ENCODE data around the gene CDC14B.
"Not testable (repeated sequence)": the region's sequence is repeated elsewhere in the genome, so short reads cannot be mapped to it uniquely, and the experiment has no call there.

Gene CDC14B

DNA sequence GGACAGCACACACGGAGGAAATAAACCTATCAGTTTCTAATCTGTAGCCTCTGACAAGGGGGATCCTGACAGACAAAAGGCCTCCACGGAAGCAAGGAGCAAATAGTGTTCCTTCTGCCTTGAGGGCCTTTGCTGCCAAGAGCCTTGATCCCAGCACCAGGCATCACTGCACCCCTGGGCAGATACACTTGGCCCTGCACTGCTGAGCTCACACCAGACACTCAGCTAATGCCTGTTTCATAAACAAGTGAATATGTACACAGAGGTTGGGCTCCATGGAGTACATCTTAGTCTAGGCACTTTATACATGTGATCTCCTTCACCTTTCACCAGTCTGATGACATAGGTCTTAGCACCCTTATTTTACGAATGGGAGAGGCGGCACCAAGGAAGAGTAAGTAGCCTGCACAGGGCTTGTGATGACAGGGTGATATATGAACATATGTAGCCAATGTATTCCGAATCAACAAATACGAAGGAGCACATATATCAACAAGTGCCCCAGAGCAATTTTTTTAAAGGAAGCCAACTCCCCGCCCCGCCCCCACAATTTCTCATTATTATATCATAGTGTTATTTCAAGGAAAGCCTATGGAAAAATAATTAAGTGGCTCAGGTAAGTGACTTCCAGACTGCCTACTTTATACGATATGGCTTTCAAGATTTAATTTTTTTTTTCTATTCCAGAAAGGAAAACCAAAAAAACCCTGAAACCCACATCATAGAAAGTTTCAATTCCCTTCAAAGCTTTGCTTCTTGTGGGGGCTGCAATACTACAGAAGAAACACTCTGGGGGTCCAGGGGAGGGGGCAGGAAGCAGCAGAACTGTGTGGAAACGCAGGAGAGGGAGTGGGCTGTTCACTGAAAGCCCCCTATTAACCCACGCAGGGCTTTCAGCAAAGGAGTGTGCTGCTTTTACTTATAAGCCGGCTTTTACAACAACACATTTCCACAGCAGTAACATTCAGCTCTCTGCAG, 32.0 kb downstream of the CDC14B start:
- no peak for DNase-seq (ENCODE audit: low spot score)

DNA sequence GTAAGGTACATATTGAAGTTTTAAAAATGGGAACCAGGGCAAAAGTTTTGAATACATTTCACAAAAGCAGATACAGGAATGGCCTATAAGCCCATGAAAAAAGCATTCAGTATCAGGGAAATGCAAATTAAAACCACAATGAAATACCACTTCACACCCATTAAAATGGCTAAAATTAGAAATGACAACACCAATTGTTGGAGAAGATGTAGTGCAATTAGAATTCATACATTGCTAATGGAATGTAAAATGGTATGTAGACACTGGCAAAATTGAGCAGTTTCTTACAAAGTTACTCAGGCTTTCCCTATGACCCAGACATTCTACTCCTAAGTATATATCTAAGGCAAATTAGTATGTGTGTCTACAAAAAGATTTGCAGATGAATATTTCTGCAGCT, 34.2 kb downstream of the CDC14B start:
- no peak for DNase-seq (ENCODE audit: low spot score)

DNA sequence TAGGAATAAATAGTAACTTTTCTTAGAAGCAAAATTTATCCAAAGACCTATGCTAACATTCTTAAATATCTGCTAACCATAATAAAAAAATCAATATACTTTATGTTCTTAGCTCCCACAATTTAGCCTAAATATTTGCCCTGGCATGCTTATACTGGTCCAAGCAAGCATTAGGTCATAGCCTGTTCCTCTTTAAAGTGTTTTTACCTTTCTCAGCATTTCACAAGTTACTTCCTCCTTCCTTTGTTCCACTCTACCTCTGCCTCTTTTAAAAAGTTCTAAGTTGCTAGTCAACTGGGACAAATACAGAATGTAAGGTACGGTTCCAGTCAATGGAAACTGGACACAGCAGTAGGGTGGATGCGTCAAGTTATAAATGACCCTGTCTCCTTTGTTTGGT, 37.4 kb downstream of the CDC14B start:
- not testable (repeated sequence) for DNase-seq (ENCODE audit: low spot score)

DNA sequence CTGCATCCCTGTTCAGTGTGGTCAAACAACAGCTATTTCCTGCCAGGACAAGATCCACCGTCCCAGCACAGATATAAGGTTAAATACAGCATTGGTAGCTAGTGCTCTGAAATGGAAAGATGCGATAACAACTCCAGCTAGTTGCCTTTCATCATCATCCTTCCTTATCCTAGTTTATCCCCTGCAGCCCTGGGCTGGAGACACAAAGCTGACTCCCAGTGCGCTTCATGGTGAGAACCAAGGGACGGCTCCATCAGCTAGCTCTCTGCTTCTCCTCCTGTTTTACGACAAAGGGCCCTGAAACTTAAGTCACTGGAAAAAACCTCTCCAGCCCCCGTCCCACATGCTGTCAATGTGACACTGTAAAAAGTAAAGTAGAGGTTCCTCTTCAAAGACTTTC, 37.9 kb downstream of the CDC14B start:
- no peak for DNase-seq (ENCODE audit: low spot score)

DNA sequence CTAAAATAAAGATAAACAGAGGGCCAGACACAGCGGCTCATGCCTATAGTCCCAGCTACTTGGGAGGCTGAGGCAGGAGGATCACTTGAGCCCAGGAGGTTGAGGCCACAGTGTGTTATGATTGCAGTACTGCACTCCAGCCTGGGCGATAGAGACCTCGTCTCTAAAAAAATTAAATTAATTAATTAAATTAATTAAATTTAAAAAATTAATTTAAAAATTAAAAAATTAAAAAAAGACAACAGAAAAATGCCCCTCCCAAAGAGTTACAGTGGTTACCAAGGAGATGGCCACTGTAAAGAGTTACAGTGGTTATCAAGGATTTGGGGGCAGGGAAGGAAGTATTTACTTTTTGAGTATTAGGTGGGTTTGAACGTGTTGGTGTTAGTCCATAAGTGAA, 38.3 kb downstream of the CDC14B start:
- no peak for DNase-seq (ENCODE audit: low spot score)

DNA sequence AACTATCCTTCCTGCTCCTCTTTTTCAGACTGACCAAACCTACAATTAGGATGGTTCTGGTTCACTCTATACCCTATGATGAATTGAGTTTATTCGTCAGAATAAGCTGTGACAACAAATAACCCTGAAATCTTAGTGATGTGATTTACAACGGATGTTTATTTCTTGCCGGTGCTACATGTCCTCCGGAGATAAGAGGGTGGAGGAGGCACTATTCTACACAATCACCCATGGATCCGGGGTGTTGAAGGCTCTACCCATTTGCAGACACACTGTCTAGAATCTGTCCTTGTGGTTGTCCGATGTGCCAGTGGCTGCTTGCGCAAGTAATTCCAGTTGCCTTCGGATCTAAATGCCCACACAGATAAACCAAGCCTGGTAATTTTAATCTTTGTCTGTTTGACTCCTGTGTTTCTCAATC, 44.7 kb downstream of the CDC14B start:
- no peak for DNase-seq (ENCODE audit: low spot score)

DNA sequence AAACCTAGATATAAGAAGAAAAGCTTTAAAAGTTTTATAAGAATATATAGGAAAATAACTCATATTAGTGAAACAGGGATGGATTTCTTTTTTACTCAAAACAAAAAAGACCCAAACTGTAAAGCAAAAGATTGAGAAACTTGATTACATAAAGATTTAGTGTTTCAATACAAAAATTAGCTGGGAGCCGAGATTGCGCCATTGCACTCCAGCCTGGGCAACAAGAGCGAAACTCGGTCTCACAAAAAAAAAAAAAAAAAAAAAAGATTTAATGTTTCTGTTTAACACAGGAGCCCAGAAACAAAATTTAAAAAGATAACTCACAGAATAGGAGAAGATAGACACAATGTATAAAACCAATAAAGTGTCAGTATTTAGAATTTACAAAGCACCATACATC, 45.2 kb downstream of the CDC14B start:
- DNase-seq (ENCODE audit: low spot score): no peak

DNA sequence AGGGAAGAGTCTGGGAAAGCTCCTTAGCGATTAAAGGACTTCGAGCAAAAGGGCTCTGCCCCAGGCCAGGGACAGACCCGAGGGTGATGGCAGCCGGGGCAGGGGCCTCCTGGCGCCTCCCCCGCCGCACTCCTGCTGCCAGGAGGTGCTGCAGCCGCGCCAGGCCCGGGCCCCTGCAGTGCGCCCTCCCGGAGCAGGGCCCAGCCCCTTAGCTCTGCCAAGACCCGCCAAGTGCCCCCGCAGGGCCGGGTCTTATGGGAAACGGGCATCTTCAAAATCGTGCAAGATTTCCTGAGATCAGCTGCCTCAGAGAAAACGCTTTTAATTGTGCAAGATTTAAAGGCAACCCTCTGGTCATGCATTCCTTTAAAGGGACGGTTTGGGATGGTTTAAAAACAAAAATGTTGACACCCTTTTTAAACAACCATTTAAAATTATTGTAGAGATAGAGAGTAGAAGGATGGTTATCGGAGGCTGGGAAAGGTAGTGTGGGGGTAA, 52.4 kb downstream of the CDC14B start:
- DNase-seq (ENCODE audit: low spot score): no peak

DNA sequence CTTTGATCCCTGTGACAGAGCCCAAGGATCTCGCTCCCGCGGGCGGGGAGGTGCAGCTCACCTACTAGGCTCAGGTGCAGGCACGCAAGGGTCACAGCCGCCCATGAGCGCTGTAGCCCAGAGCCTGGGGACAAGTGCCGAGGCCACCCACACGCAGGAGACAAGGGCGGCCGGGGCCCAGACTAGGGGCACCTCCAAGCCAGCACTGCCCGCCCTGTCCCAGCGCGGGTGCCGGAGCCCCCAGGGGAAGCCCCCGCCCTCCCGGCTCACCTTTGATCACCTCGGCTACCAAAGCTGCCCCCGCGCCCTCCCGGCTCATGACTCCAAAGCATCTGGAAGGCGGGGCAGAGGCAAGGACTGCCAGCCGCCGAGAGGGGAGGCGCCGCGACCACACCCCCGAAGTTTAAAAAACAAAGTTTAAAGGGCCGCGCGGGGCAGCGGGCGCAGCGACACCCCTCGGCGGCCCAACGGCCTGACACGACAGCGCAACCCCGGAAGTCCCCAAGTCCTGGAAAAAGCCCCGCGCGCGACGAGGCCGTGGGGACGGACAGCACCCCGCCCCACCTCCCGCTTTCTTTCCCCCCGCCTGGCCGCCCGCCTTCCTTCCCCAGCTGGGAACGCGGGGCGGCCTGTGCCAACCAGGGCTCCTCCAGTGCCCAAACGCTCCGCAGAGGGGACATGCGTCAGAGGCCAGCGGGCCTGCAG, 53.0 kb downstream of the CDC14B start:
- DNase-seq (ENCODE audit: low spot score): peak; percentile 59

DNA sequence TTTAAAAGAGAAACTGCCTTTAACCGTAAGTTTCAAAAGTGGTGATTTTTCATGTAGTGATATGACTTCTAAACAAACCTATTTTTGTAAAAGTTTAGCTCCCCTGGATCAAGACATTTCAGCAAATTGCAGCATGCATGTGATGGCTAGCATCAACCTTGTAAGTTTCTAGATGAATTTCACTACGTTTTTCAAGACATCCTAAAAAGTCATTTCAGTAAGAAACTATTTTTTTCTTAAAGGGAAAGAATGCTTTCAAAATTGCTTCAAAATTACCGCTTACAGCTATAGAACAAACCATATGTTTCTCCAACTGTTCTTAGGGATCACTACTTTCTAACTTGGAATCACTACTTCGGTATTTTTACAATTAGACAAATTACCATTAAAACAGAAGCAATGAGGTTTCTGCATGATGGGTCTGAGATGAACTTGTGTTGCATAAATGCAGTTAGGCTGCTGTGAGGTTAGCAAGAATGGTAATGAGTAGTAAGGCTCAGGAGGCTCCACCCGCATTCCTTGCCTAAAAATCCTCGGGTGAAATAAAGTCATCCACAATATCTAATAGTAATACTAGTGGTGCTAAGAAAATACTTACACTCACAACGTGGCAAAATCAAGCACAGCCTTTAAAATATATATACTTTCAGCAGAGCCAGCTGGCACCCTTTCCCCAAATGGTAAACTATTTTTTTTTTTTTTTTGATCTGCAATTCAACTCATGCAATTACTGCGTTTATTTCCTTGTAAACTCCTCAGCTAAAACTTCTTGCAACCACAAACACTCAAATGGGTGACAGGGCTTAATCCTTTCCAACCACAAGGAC, 53.8 kb downstream of the CDC14B start:
- DNase-seq (ENCODE audit: low spot score): no peak

DNA sequence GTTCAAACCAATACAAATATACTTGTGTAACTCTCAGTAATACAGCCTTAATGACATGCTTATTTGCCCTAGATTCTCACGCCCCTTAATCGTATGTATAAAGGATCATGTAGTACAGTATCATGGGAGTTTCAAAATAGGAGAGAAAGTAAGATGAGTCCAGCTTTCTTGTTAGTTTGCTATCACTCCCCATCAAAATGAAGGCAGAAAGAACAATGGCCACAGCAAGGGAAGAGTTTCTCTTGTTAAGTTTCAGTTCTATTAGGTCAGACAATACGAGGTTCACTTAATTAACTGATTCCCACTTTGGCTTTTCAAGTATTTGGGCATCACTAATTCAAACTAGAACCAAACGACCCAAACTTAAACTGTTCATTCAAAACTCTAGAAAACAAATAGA, 55.4 kb downstream of the CDC14B start:
- no peak for DNase-seq (ENCODE audit: low spot score)

DNA sequence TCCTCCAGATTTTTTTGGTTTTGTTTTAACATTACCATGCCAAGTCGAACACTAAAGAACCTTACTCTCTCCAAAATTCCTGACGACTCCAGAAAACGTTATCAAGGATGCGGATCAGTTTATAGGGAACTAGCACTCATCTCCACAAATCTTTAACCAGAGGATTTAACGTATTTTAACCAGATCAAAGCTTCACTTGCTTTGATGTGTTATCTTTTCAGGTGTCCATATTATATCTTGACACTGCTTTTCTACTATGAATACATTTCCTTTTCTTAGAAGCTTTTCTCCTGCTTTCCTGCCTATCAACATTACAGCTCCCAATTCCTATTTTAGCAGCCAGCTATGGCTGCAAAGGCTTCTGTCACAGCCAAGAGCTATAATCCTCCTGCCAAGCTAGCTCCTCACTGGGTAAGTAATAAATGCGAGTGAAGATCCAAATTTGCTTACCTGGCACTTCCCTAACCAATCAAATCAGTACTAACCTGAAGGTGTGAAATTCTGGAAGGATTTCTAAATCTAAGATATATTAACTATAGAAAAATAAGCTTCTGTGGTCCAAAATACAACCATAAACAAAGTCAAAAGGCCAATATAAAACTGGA, 60.2 kb downstream of the CDC14B start:
- no peak for DNase-seq (ENCODE audit: low spot score)

DNA sequence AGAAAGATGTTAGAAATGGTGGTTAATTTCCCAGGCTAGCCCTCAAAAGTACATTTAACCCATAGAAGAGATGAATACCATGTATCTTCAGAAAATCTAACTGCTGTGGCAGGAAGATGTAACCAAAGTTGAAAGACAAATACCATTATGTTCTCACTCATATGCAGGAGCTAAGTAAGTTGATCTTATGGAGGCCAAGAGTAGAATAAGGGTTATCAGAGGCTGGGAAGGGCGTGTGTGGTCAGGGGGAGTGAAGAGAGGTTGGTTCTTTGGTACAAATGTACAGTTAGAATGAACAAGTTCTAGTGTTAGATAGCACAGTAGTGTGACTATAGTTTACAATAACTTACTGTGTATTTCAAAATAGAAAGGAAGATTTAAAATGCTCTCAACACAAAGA, 61.7 kb downstream of the CDC14B start:
- DNase-seq (ENCODE audit: low spot score): no peak

DNA sequence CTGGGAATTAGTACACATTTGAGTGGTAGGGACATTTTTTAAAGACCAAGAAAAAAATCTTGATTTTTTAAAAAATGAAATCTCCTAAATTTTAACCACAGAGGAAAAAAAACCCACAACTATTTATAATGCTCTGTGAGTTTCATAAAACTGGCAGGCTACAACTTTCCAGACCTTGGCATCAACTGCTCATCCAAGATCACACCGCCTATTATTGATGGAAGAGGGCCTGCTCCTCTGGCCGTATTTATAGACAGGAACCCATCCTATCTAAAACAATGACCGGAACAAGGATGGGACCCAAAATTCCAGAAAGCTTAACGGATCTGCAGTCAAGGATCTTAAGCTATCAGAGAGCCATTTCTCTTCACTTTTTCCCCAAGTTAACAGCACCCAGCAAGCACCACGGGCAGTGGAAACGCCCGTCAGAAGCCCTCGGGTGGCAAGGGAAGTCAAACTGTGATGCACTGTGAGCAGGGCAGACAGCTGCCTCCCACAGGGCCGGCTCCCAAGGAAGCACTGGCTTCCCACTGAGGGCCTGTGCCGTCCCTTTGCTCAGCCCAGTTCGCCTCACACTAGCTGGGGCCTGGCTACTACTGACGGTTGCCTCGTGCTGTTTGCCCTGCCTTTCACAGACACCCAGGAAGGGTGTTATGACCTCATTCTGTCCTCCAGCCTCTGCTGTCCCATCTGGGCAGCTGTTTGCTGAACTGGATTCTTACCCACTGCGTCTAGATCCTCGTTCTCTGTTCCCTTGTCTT, 62.8 kb downstream of the CDC14B start:
- no peak for DNase-seq (ENCODE audit: low spot score)

DNA sequence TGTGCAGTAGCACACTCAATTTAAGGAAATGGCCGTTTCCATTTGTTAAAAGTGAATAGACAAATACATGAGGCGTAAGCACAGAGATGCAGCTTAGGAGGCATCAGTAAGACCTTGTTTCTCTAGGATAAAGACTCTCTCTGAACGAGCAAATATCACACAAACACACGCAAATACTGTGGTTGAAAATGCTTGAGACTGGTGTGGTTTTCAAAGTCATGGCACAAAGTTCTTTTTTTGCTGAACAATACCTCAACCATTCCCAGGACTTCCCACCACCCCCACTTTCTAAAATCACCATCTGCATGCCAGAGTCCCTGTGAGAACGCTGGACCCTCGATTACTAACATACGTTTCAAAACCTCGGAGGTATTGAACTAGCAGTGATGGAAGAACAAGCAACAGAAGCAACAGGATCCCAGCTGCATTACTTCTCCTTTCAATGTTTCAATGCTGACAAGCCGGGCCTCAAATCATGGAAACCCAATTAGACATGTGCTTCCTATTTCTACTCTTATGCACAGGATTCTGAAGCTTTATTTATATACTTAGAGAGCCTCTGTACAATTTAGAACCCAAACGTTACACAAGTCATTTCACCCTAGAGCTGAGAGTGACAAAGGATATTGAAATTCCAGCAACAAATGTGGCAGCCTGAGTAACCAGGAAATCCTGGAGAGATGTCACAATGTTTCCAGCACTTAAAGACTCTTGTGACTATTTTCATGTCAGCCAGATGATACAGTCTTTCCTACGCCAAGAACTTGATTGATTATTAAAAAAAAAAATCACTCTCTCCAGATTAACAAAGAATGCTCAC, 63.9 kb downstream of the CDC14B start:
- no peak for DNase-seq (ENCODE audit: low spot score)

DNA sequence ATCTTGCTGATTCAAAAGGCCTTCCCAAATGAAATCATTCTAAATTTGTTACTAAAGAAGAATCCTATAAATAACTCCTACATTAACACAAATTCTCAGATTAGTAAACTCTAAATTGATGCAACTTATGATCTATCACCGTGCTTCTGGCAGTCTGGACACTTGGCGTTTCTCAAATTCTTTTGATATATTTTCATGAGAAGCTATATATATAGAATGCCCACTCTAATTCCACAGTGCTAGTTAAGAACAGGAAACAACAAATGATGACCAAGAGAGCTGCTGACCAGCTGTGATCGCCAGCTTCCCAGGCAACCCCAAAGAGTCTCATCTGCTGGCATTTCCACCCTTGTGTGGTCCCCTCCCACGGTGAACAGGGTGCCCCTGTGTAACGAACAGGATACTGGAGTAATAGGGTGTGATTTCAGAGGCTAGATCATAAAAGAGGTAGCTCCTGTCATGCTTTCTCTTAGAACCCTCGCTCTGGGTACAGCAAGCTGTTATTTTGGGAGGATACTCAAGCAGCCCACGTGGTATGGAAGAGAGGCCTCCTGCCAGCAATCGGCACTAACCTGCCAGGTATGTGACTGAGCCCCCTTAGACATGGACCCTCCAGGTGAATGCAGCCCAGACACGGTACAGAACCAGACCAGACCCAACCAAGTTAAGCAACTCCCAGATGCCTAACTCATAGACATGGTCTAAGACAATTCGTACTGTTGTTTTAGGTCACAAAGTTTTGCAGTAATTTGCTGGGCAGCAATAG, 64.7 kb downstream of the CDC14B start:
- no peak for DNase-seq (ENCODE audit: low spot score)

DNA sequence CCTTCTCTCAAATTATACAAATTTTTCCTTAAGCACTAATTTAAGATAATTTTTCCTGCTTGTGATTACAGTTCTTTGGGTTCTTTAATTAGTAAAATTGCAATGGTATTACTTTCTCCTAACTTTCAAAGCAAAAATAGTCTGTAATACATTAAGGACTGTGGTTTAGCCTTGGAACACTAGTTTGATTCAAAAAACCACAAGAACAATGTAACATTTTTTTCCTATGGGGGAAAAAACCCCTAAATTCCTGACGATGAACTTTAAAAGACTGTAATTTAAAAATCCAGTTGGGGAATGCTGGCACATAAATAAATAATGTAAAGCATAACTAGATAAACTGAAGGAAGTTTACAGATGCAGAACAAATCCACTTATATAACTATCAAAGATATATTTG, 65.3 kb downstream of the CDC14B start:
- no peak for DNase-seq (ENCODE audit: low spot score)

DNA sequence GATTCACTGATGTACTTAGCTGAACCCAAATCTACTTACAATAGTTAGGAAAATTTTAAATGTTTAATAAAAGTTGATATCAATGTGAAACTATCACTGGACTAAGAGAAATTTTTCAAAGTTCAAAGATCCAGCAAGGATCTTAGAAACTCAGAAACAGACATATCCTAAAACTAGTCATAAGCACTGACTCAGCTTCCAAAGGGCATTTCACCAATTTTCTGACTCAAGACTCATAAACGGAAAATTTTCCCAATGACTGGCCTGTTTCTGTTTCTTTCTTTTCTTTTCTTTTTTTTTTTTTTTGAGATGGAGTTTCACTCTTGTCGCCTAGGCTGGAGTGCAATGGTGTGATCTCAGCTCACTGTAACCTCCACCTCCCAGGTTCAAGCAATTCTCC, 66.6 kb downstream of the CDC14B start:
- DNase-seq (ENCODE audit: low spot score): no peak

DNA sequence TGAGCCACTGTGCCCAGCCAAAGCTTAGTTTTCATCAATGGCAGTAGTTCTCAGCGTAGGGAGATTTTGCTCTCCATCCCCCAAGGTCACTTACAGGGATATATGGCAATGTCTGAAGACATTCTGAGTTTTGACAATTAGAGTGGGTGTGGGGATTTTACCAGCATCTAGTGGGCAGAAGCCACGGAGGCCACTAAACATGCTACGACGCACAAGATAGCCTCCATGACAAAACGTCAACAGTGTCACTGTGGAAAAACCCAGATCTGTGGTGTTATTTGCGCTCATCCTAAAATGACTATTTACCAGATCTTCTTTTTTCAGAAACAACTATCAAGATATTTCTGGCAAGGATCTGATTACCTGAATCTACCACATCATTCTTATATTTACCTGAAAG, 68.2 kb downstream of the CDC14B start:
- DNase-seq (ENCODE audit: low spot score): no peak

Data from hematopoietic multipotent progenitor cell treated with erythropoietin and hydrocortisone succinate and interleukin-3 and kit ligand, for 15 days (in vitro differentiated cells).